Activated naive CD8-positive, alpha-beta T cell (primary cell): ENCODE results near the gene SETD3.
A peak's percentile ranks its signal among the peaks of the same experiment; 100 is the strongest.

ENCODE experiments used
- H3K27ac Mint-ChIP-seq: one replicate; pipeline ENCODE4 v1.8.0; 2021; ENCODE audit warnings: mixed read lengths
- H3K27me3 Mint-ChIP-seq: one replicate; pipeline ENCODE4 v1.8.0; 2021; ENCODE audit warnings: mixed read lengths
- H3K36me3 Mint-ChIP-seq: one replicate; pipeline ENCODE4 v1.8.0; 2021; ENCODE audit warnings: mixed read lengths
- H3K4me1 Mint-ChIP-seq: one replicate; pipeline ENCODE4 v1.8.0; 2021; ENCODE audit warnings: low read depth, mixed read lengths
- H3K4me3 Mint-ChIP-seq: one replicate; pipeline ENCODE4 v1.8.0; 2021; ENCODE audit warnings: mild to moderate bottlenecking, mixed read lengths
- H3K9me3 Mint-ChIP-seq: one replicate; pipeline ENCODE4 v1.8.0; 2021; ENCODE audit warnings: low read depth, mixed read lengths

Gene SETD3

DNA sequence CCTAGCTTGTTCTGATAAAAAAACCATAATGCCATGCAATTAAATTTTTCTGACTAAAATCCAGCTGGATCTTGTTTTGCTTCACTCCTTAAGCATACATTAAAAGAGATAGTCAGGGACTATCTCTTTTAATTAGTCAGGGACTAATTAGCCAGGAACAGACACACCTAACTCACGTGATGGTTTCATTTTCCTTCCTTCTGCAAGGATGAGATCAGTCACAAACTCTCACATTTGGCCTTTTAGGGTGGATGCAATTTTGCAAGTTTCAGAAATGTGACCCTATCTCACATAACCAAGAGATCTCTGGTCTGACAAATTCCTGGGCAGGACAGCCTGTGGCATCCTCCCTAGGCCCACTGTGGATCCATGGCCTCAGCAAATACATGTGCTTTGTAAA is 62.4 kb downstream of the SETD3 start:
- Mint-ChIP-seq H3K27ac (peak overlapping the region; percentile 72), H3K9me3 (no peaks in the 10 kb centered on the region), H3K27me3 (no peaks in the 10 kb centered on the region), H3K36me3 (peaks cover 2% of the 10 kb centered on the region), H3K4me3 (no peak overlapping the region), H3K4me1 (peaks cover 8% of the 10 kb centered on the region)

- no peaks in the 10 kb centered on the region for H3K27me3 Mint-ChIP-seq
- peaks cover 7% of the 10 kb centered on the region for H3K36me3 Mint-ChIP-seq
Measured at GRCh38 chr14:99416909-99417308, 63.8 kb downstream of the SETD3 start.

GRCh38 chr14:99415496-99416281 is 65.0 kb downstream of the SETD3 start:
- Mint-ChIP-seq H3K27ac (no peak overlapping the region), H3K4me3 (no peak overlapping the region), H3K27me3 (no peaks in the 10 kb centered on the region), H3K9me3 (no peaks in the 10 kb centered on the region), H3K36me3 (peaks cover 9% of the 10 kb centered on the region), H3K4me1 (peaks cover 13% of the 10 kb centered on the region)

More at GRCh38 chr14:99416909-99417308, 63.8 kb downstream of the SETD3 start:
- Mint-ChIP-seq H3K9me3 (no peaks in the 10 kb centered on the region), H3K4me1 (peaks cover 15% of the 10 kb centered on the region), H3K4me3 (no peak overlapping the region), H3K27ac (no peak overlapping the region)

DNA sequence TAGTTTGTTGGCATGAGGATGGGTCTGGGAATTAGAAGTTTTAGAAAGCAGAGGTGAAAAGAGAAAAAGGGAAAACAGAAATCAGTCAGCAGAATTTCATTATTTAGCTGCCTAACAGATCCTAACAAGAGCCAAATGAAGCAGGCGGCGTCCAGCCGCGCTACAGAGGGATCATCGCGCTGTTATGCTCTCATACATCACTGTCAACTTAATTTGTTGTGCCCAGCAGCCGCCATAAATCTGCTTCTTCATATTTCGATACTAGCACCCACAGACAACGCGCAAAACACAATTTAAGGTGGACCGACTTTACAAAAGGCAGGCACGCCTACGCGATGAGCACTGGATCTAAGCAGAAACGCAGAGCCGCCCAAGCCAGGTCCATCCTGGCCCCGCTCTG is 66.7 kb downstream of the SETD3 start:
- Mint-ChIP-seq H3K27ac (no peak overlapping the region), H3K36me3 (peaks cover 9% of the 10 kb centered on the region), H3K4me3 (no peak overlapping the region), H3K4me1 (peaks cover 13% of the 10 kb centered on the region), H3K9me3 (no peaks in the 10 kb centered on the region), H3K27me3 (no peaks in the 10 kb centered on the region)

DNA sequence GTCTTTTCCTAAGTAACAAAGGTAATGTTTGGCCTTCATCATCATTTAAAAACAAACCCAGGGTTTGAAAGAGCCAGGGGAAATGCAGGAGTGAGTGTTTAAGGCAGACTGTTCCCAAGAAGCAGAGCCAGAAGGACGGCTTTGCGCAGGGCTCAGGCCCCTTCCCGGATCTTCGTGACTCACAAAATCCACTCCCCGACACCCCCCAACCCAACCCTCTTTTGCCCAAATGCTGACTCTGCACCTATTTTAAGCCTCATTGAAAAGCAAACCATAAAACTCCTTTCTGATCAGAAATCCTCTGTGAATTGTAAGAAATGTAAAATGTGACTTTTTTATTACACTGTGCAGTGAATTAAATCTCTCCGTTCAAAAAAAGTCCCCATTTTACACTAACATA is 67.5 kb downstream of the SETD3 start:
- Mint-ChIP-seq H3K4me1 (peaks cover 12% of the 10 kb centered on the region), H3K27ac (no peak overlapping the region), H3K36me3 (peaks cover 9% of the 10 kb centered on the region), H3K4me3 (no peak overlapping the region), H3K9me3 (no peaks in the 10 kb centered on the region), H3K27me3 (no peaks in the 10 kb centered on the region)

DNA sequence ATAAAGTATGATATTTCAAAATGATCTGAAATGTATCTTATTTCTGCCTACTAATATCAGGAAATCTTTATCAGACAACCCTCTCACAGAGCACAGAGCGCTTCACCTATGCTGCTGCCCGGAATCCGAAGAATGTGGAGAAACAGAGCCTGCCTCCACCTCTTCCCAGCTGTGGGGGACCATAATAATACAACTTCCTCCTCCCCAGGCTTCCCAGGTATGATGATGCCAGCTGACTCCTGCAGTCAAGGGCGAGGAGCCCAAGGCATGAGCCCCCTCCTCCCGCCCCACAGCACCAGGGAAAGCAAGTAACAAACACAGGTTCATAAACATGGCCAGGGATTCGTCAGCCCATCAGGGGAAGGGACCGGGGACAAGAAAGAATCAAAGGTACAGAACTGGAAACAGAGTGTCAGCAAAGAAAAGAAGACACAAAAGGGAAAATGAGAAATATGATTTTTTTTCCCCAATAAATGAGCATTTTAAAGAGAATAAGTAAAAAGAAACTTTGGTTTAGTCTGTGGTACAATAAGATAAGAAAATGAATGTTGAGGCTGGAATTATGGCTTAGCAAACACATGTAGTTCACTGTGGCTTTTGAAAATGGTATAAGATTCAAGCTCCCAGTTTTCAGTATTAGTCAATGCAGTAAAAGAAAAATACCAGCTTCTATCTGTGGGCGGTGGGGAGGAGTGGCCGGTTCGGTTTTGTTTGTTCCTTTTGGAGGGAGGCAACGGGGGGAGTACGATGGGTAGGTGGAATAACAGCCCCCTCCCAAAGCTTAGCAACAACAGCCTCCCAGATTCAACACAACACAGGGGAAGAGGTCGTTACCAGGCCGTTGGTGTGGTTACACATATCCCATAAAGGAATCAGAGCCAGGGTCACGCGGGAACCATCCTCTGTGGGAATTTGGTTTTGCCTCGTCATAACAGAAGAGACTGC is 68.3 kb downstream of the SETD3 start:
- Mint-ChIP-seq H3K27ac (no peak overlapping the region), H3K4me1 (peaks cover 12% of the 10 kb centered on the region), H3K27me3 (no peaks in the 10 kb centered on the region), H3K9me3 (no peaks in the 10 kb centered on the region), H3K36me3 (peaks cover 9% of the 10 kb centered on the region), H3K4me3 (no peak overlapping the region)

- Mint-ChIP-seq H3K36me3 (peaks cover 7% of the 10 kb centered on the region), H3K27ac (no peak overlapping the region), H3K4me3 (no peak overlapping the region), H3K4me1 (peaks cover 7% of the 10 kb centered on the region), H3K27me3 (no peaks in the 10 kb centered on the region), H3K9me3 (no peaks in the 10 kb centered on the region)
Measured at GRCh38 chr14:99410019-99410418, 70.6 kb downstream of the SETD3 start.

GRCh38 chr14:99408971-99409289 is 71.7 kb downstream of the SETD3 start:
- Mint-ChIP-seq H3K27me3 (no peaks in the 10 kb centered on the region), H3K9me3 (no peaks in the 10 kb centered on the region), H3K4me3 (no peak overlapping the region), H3K27ac (no peak overlapping the region), H3K4me1 (peaks cover 7% of the 10 kb centered on the region), H3K36me3 (peaks cover 7% of the 10 kb centered on the region)

DNA sequence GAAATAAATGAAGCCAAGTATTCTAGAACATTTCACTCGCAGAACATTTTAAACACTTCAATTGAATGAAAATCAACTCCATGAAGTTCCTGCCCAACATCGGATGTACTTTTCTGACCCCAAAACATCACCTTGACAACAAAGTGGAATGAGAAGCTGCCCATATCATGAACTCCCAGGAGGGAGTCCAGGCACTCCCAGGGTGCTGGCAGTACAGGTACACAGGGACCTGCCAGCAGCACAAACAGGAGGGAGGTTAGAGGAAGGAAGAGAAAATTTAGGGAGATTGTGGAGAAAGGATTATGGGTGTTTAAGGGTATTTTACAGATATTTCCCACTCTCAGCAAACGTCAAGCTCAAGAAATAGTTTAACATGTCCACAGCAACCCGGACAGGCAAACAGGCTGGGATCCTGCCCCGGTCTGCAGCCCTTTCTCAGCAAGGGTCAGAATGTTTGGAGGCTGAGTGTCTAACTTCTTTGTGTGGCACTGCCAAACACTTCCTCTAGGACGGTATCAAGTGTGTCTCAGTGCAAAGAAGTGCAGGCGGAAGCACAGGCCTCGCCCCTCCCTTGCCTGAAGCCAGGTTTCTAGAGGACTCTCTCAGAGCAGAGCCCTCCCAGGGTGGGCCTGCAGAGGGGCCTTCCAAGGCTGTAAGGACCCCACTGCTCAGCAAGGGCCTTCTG is 72.2 kb downstream of the SETD3 start:
- Mint-ChIP-seq H3K9me3 (no peaks in the 10 kb centered on the region), H3K36me3 (peaks cover 7% of the 10 kb centered on the region), H3K4me1 (peaks cover 7% of the 10 kb centered on the region), H3K27ac (no peak overlapping the region), H3K4me3 (no peak overlapping the region), H3K27me3 (no peaks in the 10 kb centered on the region)

DNA sequence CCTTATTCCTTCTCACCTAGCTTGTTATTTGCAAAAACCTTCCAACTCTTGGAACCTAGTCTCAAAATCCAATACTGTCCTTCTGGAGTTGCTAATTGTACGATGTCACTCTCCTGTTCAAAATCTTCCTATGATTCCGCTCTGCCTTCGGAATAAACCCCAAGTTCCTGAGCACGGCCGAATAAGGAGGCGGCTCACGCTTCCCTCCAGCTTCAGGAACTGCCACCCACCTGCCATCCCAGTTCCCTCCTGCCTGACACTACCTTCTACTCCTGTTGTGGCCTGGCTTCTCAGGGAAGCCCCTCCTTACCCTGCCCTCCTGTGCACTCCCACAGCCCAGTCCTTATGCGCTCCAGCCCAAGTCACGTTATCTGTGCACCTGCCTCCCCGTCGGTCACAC is 73.2 kb downstream of the SETD3 start:
- H3K9me3 Mint-ChIP-seq: no peaks in the 10 kb centered on the region
- no peaks in the 10 kb centered on the region for H3K27me3 Mint-ChIP-seq
- peak overlapping the region; percentile 50 for H3K27ac Mint-ChIP-seq
- H3K4me3 Mint-ChIP-seq: no peak overlapping the region
- H3K4me1 Mint-ChIP-seq: peaks cover 8% of the 10 kb centered on the region
- peaks cover 5% of the 10 kb centered on the region for H3K36me3 Mint-ChIP-seq

DNA sequence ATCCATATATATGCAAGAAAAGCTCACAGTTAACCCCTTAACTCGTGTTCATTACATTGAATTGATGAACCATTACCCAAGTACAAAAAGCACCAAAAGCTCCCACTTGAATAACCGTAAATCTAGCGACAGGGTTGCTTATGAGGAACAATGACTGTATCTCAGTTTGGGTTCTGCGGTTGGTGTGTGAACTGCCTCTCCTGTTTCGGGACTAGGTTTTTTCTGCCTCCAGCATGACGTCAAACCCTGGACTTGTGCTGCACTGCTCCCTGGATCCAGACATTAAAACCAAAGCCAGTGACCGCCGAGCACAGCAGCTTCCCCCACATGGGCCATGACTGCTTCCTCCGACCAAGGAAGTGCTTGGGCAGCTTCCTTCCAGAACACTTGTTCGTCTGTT is 77.7 kb downstream of the SETD3 start:
- Mint-ChIP-seq H3K27ac (no peak overlapping the region), H3K36me3 (peaks cover 7% of the 10 kb centered on the region)

GRCh38 chr14:99402285-99402648 is 78.4 kb downstream of the SETD3 start:
- no peaks in the 10 kb centered on the region for H3K9me3 Mint-ChIP-seq
- H3K4me1 Mint-ChIP-seq: peaks cover 8% of the 10 kb centered on the region
- peaks cover 7% of the 10 kb centered on the region for H3K36me3 Mint-ChIP-seq
- no peak overlapping the region for H3K4me3 Mint-ChIP-seq
- no peaks in the 10 kb centered on the region for H3K27me3 Mint-ChIP-seq
- peak overlapping the region; percentile 8 for H3K27ac Mint-ChIP-seq

More for the DNA sequence above, 77.7 kb downstream of the SETD3 start:
- Mint-ChIP-seq H3K4me3 (no peak overlapping the region), H3K27me3 (no peaks in the 10 kb centered on the region), H3K9me3 (no peaks in the 10 kb centered on the region), H3K4me1 (peaks cover 8% of the 10 kb centered on the region)

- no peaks in the 10 kb centered on the region for H3K9me3 Mint-ChIP-seq
- no peak overlapping the region for H3K4me3 Mint-ChIP-seq
- peaks cover 8% of the 10 kb centered on the region for H3K4me1 Mint-ChIP-seq
- H3K27ac Mint-ChIP-seq: no peak overlapping the region
- H3K27me3 Mint-ChIP-seq: no peaks in the 10 kb centered on the region
- peaks cover 7% of the 10 kb centered on the region for H3K36me3 Mint-ChIP-seq
Measured at GRCh38 chr14:99401621-99402284, 78.9 kb downstream of the SETD3 start.

- Mint-ChIP-seq H3K4me1 (peaks cover 11% of the 10 kb centered on the region), H3K36me3 (peaks cover 7% of the 10 kb centered on the region), H3K27ac (no peak overlapping the region), H3K9me3 (no peaks in the 10 kb centered on the region), H3K27me3 (no peaks in the 10 kb centered on the region), H3K4me3 (no peak overlapping the region)
Measured at GRCh38 chr14:99401211-99401610, 79.4 kb downstream of the SETD3 start.
